Gastroesophageal sphincter (tissue), 3 donors: ENCODE results near the gene FZR1.
"Not testable (repeated sequence)": the region's sequence is repeated elsewhere in the genome, so short reads cannot be mapped to it uniquely, and the experiment has no call there.

Experiments
- EP300 ChIP-seq: sonication (generic); formaldehyde crosslinking; IDR thresholded peaks from one replicate; pipeline ENCODE4 v1.6.1; 2017; ENCODE audit warnings: antibody characterized with exemption, mild to moderate bottlenecking
- POLR2A ChIP-seq, 2 donors: fragments of 450-650 bp; IDR thresholded peaks; one replicate each; pipeline ENCODE4 v1.6.1; 2017; ENCODE audit warnings: antibody characterized with exemption in 2 of 2, mild to moderate bottlenecking in 2 of 2, moderate library complexity in 1 of 2
- POLR2AphosphoS5 ChIP-seq: sonication (generic); formaldehyde crosslinking; IDR thresholded peaks from one replicate; pipeline ENCODE4 v1.6.1; 2017; ENCODE audit warnings: antibody characterized with exemption
- TF ChIP-seq, protein P1 (sequence below), 4 experiments: fragments of 200-600 bp in 2 of 4; fragments of 450-650 bp in 2 of 4; sonication (generic) in 1 of 4; IDR thresholded peaks; one replicate each; pipeline ENCODE4 v1.5.1; 2017 to 2019; ENCODE audit warnings: antibody characterized with exemption in 4 of 4, mild to moderate bottlenecking in 2 of 4, moderate library complexity in 2 of 4

GRCh38 chr19:3529299-3529698 lies 23.2 kb downstream of the FZR1 start:
- TF ChIP-seq, protein P1, sequence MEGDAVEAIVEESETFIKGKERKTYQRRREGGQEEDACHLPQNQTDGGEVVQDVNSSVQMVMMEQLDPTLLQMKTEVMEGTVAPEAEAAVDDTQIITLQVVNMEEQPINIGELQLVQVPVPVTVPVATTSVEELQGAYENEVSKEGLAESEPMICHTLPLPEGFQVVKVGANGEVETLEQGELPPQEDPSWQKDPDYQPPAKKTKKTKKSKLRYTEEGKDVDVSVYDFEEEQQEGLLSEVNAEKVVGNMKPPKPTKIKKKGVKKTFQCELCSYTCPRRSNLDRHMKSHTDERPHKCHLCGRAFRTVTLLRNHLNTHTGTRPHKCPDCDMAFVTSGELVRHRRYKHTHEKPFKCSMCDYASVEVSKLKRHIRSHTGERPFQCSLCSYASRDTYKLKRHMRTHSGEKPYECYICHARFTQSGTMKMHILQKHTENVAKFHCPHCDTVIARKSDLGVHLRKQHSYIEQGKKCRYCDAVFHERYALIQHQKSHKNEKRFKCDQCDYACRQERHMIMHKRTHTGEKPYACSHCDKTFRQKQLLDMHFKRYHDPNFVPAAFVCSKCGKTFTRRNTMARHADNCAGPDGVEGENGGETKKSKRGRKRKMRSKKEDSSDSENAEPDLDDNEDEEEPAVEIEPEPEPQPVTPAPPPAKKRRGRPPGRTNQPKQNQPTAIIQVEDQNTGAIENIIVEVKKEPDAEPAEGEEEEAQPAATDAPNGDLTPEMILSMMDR (IDR thresholded peaks at IDR 0.05): not testable (repeated sequence)
- not testable (repeated sequence) for TF ChIP-seq POLR2A (IDR thresholded peaks at IDR 0.05); POLR2AphosphoS5; EP300
